CD4-positive, alpha-beta T cell treated with Interleukin-21 for 1 hour (primary cell): Measurements from ENCODE around the gene APCDD1.
"Not testable (repeated sequence)": the region's sequence is repeated elsewhere in the genome, so short reads cannot be mapped to it uniquely, and the experiment has no call there.

Experiments used
- DNase-seq: peaks from one replicate; pipeline ENCODE4 v3.0.0-alpha.2; 2020

APCDD1 gene

GRCh38 chr18:10497206-10497749, 42.8 kb downstream of the APCDD1 start:
- DNase-seq, result no peak

- no peak for DNase-seq
Observed at GRCh38 chr18:10499230-10499629, 44.8 kb downstream of the APCDD1 start.

GRCh38 chr18:10500038-10500437, 45.6 kb downstream of the APCDD1 start:
- DNase-seq, result no peak

GRCh38 chr18:10504723-10505122, 50.3 kb downstream of the APCDD1 start:
- DNase-seq, result no peak

- not testable (repeated sequence) for DNase-seq
Observed at GRCh38 chr18:10505892-10506291, 51.5 kb downstream of the APCDD1 start.

- no peak for DNase-seq
Observed at GRCh38 chr18:10508591-10508990, 54.2 kb downstream of the APCDD1 start.

GRCh38 chr18:10511236-10511635, 56.8 kb downstream of the APCDD1 start:
- DNase-seq, result no peak

GRCh38 chr18:10514082-10514481, 59.6 kb downstream of the APCDD1 start:
- no peak for DNase-seq

- DNase-seq, result no peak
Observed at GRCh38 chr18:10514601-10515000, 60.2 kb downstream of the APCDD1 start.

GRCh38 chr18:10515456-10515855, 61.0 kb downstream of the APCDD1 start:
- DNase-seq, result no peak

- DNase-seq, result no peak
Observed at GRCh38 chr18:10516078-10516477, 61.6 kb downstream of the APCDD1 start.

- DNase-seq, result no peak
Observed at GRCh38 chr18:10518595-10519255, 64.3 kb downstream of the APCDD1 start.

- no peak for DNase-seq
Observed at GRCh38 chr18:10519366-10519765, 64.9 kb downstream of the APCDD1 start.

GRCh38 chr18:10519999-10520935, 65.8 kb downstream of the APCDD1 start:
- DNase-seq, result peak; percentile 66

- DNase-seq, result no peak
Observed at GRCh38 chr18:10521566-10521965, 67.1 kb downstream of the APCDD1 start.

- no peak for DNase-seq
Observed at GRCh38 chr18:10522574-10522973, 68.1 kb downstream of the APCDD1 start.

GRCh38 chr18:10523544-10523943, 69.1 kb downstream of the APCDD1 start:
- DNase-seq, result no peak

GRCh38 chr18:10524507-10525370, 70.3 kb downstream of the APCDD1 start:
- DNase-seq, result no peak

GRCh38 chr18:10525371-10525691, 70.9 kb downstream of the APCDD1 start:
- no peak for DNase-seq

GRCh38 chr18:10525697-10526560, 71.5 kb downstream of the APCDD1 start, which contains the start of gene NAPG:
Gene NAPG, plus strand, starts transcription at chr18:10526027. Its CDS starts 76 bp downstream, at chr18:10526103.
- DNase-seq, result peak; percentile 93

- DNase-seq, result no peak
Observed at GRCh38 chr18:10526561-10526949, 72.1 kb downstream of the APCDD1 start.

GRCh38 chr18:10528439-10528838, 74.0 kb downstream of the APCDD1 start:
- DNase-seq, result no peak
